ENCODE results near the gene SLC6A17. TPM values are rescaled to one million over a fixed set of nuclear protein-coding genes. Genes with fewer than 3 reads are reported as not detected.

The SLC6A17 gene
- total RNA-seq, 6 experiments from 2014 or later: not detected

DNA sequence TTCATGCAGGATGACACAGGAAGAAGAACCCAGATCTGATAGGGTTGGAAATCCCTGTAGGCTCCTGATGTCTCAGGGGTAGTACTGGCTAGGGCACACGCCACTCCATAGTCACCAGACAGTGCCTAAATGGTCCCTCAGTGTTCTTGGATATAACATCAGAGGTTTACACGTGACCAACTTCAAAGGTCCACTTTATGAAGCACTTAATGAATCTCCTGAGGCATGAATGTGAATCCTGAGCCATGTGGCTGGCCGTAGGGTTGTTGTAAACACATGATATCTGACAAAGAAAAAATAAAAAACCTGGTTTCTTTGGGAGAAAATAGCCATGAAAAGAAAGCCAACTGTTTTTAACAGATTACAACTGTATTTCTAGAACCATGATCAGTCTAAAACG is 27.5 kb downstream of the SLC6A17 start:
- Histone ChIP-seq H3K9me3 (no peaks in the 10 kb centered on the region), H3K4me1 (no peaks in the 10 kb centered on the region), H3K4me3 (no peak overlapping the region), H3K36me3 (no peaks in the 10 kb centered on the region), H3K27ac (no peak overlapping the region), H3K27me3 (no peaks in the 10 kb centered on the region)
- TF ChIP-seq POLR2A (IDR thresholded peaks at IDR 0.05): no peak
- TF ChIP-seq, protein P1, sequence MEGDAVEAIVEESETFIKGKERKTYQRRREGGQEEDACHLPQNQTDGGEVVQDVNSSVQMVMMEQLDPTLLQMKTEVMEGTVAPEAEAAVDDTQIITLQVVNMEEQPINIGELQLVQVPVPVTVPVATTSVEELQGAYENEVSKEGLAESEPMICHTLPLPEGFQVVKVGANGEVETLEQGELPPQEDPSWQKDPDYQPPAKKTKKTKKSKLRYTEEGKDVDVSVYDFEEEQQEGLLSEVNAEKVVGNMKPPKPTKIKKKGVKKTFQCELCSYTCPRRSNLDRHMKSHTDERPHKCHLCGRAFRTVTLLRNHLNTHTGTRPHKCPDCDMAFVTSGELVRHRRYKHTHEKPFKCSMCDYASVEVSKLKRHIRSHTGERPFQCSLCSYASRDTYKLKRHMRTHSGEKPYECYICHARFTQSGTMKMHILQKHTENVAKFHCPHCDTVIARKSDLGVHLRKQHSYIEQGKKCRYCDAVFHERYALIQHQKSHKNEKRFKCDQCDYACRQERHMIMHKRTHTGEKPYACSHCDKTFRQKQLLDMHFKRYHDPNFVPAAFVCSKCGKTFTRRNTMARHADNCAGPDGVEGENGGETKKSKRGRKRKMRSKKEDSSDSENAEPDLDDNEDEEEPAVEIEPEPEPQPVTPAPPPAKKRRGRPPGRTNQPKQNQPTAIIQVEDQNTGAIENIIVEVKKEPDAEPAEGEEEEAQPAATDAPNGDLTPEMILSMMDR (IDR thresholded peaks at IDR 0.05): no peak
- WGBS (ENCODE audit: insufficient coverage, low coverage, low lambda C conversion rate, missing lambda C conversion rate): 32% methylated on average over 3 of the region's 4 CpGs
- no peak for ATAC-seq
- no peak for DNase-seq
- intact Hi-C loops (cut with DNase I): no loop called here

DNA sequence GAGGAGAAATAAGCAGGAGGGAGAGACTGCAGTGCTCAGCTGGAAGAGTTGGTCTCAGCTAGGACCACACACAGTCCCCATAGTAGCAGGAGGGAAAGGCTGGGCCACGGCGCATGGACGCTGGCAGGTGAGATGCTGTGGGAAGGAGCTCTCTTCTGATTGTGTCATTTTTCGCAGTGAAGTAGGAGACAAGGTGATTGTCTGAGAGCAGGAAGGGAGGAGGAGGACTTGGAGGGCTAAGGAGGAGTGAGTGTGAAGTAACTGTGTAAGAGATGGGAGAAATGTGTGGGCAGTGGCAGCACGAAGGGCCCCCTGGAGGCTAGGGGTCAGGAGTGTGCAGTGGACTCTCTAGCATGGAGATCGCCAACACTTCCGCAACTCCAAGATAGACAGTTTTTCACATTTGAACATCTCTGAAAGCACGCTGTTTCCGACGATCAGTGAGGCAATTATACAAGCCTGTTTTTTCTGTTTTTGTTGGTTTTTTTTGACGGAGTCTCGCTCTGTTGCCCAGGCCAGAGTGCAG is 33.4 kb downstream of the SLC6A17 start:
- Histone ChIP-seq H3K4me1 (no peaks in the 10 kb centered on the region), H3K27me3 (no peaks in the 10 kb centered on the region), H3K27ac (no peak overlapping the region), H3K9me3 (no peaks in the 10 kb centered on the region), H3K36me3 (no peaks in the 10 kb centered on the region), H3K4me3 (no peak overlapping the region)
- WGBS (ENCODE audit: insufficient coverage, low coverage, low lambda C conversion rate, missing lambda C conversion rate): 71% methylated on average over 7 of the region's 12 CpGs
- ATAC-seq: no peak
- intact Hi-C loops (cut with DNase I): no loop called here
- TF ChIP-seq, protein P1 (IDR thresholded peaks at IDR 0.05): no peak
- no peak for TF ChIP-seq POLR2A (IDR thresholded peaks at IDR 0.05)
- DNase-seq: no peak

DNA sequence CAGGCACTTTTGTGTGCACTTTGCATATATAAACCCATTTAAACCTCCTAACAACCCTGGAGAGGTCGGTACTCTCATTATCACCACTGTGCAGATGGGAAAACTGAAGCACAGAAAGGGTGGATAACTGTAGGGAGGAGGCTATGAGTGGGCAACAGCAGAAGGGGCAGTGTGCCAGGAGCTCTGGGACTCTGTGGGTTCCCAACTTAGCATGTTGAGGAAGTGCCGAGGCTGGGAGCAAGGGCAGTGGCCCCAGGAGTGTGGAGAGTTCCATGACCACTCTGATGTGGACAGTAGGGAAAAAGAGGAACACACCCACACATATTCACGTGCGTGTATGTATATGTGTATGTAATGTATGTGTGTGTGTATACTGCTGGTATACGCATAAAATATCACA is 34.2 kb downstream of the SLC6A17 start:
- intact Hi-C loops (cut with DNase I): no loop called here
- ATAC-seq (no peak), DNase-seq (no peak)
- Histone ChIP-seq H3K4me3 (no peak overlapping the region), H3K9me3 (no peaks in the 10 kb centered on the region), H3K27ac (no peak overlapping the region), H3K27me3 (no peaks in the 10 kb centered on the region), H3K4me1 (no peaks in the 10 kb centered on the region), H3K36me3 (no peaks in the 10 kb centered on the region)
- WGBS (ENCODE audit: insufficient coverage, low coverage, low lambda C conversion rate, missing lambda C conversion rate): 37% methylated on average over 5 of the region's 5 CpGs
- TF ChIP-seq, protein P1 (IDR thresholded peaks at IDR 0.05): no peak
- TF ChIP-seq POLR2A (IDR thresholded peaks at IDR 0.05): no peak

DNA sequence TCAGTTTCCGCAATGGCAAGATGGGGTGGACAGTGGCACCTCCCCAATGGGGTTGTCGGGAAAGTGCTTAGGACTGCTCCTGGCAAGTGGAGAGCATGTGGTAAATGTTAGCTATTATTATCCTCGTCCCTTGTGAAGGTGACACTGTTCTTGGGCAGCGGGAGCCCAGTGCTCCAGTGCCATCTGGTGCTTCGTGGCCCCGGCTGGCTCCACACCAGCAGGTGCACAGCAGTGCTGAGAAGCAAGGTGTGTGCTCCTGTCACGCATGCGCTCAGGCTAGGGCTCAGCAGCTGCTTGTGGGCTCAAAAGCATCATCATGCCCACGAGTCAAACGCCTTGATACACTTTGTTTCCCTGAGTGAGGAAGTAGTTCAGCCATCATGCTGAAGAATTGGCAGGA is 34.9 kb downstream of the SLC6A17 start:
- Histone ChIP-seq H3K4me3 (no peak overlapping the region), H3K4me1 (peaks cover 0 to 3% (median 0%) of the 10 kb centered on the region in 4 donors), H3K27me3 (no peaks in the 10 kb centered on the region), H3K36me3 (no peaks in the 10 kb centered on the region), H3K9me3 (no peaks in the 10 kb centered on the region), H3K27ac (no peak overlapping the region)
- intact Hi-C loops (cut with DNase I): no loop called here
- WGBS (ENCODE audit: insufficient coverage, low coverage, low lambda C conversion rate, missing lambda C conversion rate): 19% methylated on average over 2 of the region's 10 CpGs
- ATAC-seq (no peak), DNase-seq (no peak)
- TF ChIP-seq, protein P1 (IDR thresholded peaks at IDR 0.05): no peak
- TF ChIP-seq POLR2A (IDR thresholded peaks at IDR 0.05): no peak

DNA sequence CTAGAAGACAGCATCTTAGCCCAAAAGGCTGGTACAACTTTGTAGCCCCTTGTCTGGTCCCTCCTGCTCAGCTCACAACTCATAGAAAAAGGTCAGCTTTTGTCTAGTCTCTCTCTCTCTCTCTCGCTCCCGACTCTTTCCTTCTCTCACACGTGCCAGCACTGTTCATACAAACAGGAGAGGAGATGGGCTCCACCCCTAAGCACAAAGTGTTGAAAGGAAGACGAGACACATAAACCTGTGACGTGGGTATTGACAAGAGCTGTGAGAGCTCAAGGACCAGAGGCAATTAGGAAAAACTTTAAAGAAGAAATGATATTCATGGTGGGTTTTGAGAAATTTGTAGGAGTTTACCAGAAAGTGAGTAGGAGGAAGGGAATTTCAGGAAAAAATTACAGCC is 36.3 kb downstream of the SLC6A17 start:
- no peak overlapping the region for H3K4me3 ChIP-seq

More for the DNA sequence above, 36.3 kb downstream of the SLC6A17 start:
- DNase-seq (no peak), ATAC-seq (no peak)
- Histone ChIP-seq H3K9me3 (no peaks in the 10 kb centered on the region), H3K36me3 (no peaks in the 10 kb centered on the region), H3K27ac (no peak overlapping the region), H3K4me1 (peaks cover 0 to 11% (median 0%) of the 10 kb centered on the region in 4 donors), H3K27me3 (no peaks in the 10 kb centered on the region)
- intact Hi-C loops (cut with DNase I): no loop called here
- 22% methylated on average over 5 of the region's 5 CpGs for WGBS (ENCODE audit: insufficient coverage, low coverage, low lambda C conversion rate, missing lambda C conversion rate)
- TF ChIP-seq, protein P1 (IDR thresholded peaks at IDR 0.05): no peak
- TF ChIP-seq POLR2A (IDR thresholded peaks at IDR 0.05): no peak

Measured in right lobe of liver (tissue), 6 donors.